ENCODE measurements around the gene MTSS2.

MTSS2 gene

GRCh38 chr16:70713824-70714223 is 28.0 kb upstream of the MTSS2 start:
- DNase-seq = no peak

GRCh38 chr16:70713342-70713741 is 27.5 kb upstream of the MTSS2 start:
- no peak for DNase-seq

GRCh38 chr16:70712942-70713341 is 27.1 kb upstream of the MTSS2 start:
- DNase-seq = no peak

GRCh38 chr16:70712359-70712758 is 26.5 kb upstream of the MTSS2 start:
- no peak for DNase-seq

GRCh38 chr16:70711211-70712031 is 25.6 kb upstream of the MTSS2 start:
- no peak for DNase-seq

- no peak for DNase-seq
Observed at GRCh38 chr16:70710422-70711210, 24.8 kb upstream of the MTSS2 start.

GRCh38 chr16:70709942-70710341 is 24.1 kb upstream of the MTSS2 start:
- no peak for DNase-seq

- DNase-seq = no peak
Observed at GRCh38 chr16:70709457-70709856, 23.6 kb upstream of the MTSS2 start.

GRCh38 chr16:70708366-70709246 is 22.8 kb upstream of the MTSS2 start:
- no peak for DNase-seq

GRCh38 chr16:70706948-70707465 is 21.2 kb upstream of the MTSS2 start:
- no peak for DNase-seq

- DNase-seq = no peak
Observed at GRCh38 chr16:70705056-70705455, 19.2 kb upstream of the MTSS2 start.

GRCh38 chr16:70704586-70704985 is 18.7 kb upstream of the MTSS2 start:
- no peak for DNase-seq

- DNase-seq = no peak
Observed at GRCh38 chr16:70703835-70704381, 18.1 kb upstream of the MTSS2 start.

GRCh38 chr16:70703041-70703834 is 17.4 kb upstream of the MTSS2 start:
- DNase-seq = no peak

- DNase-seq = no peak
Observed at GRCh38 chr16:70702624-70703023, 16.8 kb upstream of the MTSS2 start.

- DNase-seq = no peak
Observed at GRCh38 chr16:70701998-70702397, 16.1 kb upstream of the MTSS2 start.

- no peak for DNase-seq
Observed at GRCh38 chr16:70701596-70701995, 15.7 kb upstream of the MTSS2 start.

GRCh38 chr16:70701036-70701435 is 15.2 kb upstream of the MTSS2 start:
- DNase-seq = no peak

- DNase-seq = no peak
Observed at GRCh38 chr16:70700101-70701020, 14.5 kb upstream of the MTSS2 start.

- no peak for DNase-seq
Observed at GRCh38 chr16:70699696-70700095, 13.8 kb upstream of the MTSS2 start.

GRCh38 chr16:70698901-70699300 is 13.0 kb upstream of the MTSS2 start:
- no peak for DNase-seq
